GM19025 (cell line): ENCODE results near the gene PDK2.
A peak's percentile ranks its signal among the peaks of the same experiment; 100 is the strongest.

ENCODE experiments used
- ATAC-seq: cut with Tn5 transposase; IDR thresholded peaks from one replicate; pipeline ENCODE4 v1.9.1; 2021; ENCODE audit warnings: mild to moderate bottlenecking, low read depth, moderate library complexity; ENCODE audit not compliant: unreplicated experiment

PDK2 gene

GRCh38 chr17:50146927-50147665, 51.9 kb downstream of the PDK2 start:
- ATAC-seq = no peak

GRCh38 chr17:50147841-50148225, 52.7 kb downstream of the PDK2 start:
- no peak for ATAC-seq

DNA sequence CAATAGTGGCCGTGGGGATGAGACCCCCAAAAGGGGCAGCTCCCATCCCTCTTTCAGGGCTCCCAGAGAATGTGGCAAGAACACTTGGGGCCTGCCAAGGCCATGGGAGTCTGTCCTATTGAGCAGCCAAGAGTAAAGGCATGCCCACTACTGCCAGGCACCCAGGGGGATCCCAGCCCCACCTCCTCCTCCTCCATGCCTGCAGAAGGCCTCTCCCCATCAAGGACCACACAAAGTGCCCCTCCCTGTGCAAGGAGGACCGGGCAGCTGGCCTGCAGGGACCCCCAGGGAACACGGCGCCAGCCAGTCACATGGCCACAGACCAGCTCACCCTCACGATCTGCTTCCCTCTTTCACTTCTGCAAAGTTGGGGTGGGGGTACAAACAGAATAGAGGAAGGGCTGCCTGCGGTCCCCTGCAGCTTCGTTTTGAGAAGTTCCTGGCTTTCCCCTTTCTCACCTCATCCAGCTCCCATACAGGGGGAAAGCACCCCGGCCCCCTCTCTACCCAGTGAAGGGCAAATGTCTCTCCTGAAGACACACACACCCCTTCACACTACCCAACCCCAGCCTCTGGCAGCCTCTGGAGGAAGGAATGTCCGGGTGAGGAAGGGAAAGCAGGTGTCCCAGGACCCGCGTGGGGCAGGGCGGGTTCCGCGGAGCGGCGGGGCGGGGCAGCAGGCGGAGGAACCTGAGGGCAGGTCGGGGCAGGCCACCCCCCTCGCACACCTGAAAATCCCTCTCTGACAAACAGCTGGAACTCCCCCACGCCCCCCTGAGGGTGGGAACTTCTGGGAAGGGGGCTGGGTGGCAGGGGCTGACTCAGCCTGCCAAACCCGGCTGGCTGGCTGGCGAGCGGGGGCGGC, 53.3 kb downstream of the PDK2 start:
- peak; percentile 36 for ATAC-seq

DNA sequence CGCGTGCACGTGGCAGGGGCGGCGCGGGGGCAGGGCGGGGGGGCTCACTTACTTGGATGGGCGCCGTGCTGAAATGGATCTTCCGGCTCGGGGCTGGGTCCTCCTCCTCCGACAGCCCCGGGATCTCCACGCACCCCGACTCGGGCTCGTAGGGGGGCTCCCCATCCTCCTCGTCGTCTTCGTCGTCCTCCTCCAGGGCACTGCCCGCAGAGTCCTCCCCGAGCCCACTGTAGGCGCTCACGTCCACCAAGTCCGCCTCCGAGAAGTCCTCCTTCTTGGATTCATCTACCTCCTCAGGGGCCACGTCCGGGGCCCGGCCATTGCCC, 53.9 kb downstream of the PDK2 start:
- ATAC-seq = no peak

DNA sequence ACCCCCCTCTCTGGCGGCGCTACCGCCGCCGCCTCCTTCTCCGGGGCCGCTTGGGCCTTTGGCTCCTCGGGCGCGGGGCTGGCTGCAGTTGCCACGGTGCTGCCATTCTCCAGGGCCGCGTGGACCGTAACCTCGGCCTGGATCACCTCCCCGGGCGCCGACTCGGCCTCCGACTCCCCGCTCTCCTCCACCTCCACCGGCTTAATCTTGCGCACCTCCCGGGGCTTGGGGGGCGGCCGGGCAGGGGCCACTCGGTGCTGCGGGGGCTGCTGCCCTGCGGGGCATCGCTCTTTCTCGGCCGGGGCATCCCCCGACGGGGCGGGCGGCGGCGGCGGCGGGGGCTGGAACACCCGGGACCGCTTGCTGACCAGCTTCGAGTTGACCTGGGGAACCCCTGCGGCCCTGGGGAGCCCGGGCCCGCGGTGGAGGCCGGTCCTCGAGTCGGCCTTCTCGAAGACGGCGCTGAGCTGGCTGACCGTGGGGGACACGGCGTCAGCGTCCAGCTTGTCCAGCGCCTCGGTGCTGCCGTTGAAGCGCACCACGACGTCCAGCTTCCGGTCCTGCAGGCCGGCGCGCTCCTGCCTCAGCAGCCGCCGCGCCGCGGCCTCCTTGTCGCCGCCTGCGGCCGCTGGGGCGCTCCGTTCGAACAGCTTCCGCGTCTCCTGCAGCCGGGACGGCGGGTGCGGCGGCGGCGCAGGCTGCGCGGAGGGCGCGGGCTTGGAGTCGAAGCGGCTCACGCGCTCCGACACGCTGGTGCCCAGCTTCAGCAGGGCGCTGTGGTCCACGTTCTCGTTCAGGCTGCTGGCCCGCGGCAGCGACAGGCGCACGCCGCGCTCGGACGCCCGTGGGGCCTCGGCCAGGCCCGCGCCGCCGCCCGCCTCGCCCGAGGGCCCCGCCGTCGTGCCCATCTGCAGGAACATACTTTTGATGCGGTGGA, 54.5 kb downstream of the PDK2 start:
- no peak for ATAC-seq

DNA sequence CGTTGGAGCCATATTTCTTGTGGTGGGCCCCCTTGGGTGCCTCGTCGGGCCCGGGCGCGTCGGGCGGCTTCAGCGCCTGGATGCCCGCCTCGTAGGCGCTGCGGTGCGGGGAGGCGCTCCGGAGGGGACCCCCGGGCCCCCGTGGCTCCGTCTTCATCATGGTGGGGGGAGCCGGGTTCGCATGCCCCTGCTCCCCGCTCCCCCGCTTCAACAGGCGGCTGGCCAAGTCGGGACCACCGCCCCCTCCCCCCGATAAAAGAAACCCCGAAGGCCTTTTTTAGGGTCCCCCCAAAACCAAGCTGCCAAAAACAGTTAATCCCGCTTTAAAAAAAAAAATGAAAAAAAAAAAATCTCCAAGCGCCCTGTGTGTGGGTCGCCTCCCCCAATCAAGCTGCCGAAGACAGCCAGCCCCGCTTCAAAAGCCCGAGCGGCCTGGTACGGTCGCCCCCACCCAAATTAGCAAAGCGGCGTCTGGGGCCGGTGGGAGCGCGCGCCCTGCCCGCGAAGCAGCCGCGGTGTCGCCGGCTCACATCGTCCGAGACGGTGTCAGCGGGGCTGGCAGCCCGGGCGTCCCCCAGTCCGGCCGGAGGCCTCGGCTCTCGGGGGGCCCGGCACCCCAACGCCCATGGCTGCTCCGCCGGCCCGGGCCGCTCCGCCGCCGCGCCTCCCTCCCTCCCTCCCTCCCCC, 55.3 kb downstream of the PDK2 start, which contains the start of gene PPP1R9B:
TSS of gene PPP1R9B (minus strand) at position 324 of the 687 bp plus-strand sequence. CDS start at position 160, 164 bp downstream.
- peak; percentile 1 for ATAC-seq

- ATAC-seq = peak; percentile 37
Measured at GRCh38 chr17:50151041-50151936, 56.1 kb downstream of the PDK2 start.

DNA sequence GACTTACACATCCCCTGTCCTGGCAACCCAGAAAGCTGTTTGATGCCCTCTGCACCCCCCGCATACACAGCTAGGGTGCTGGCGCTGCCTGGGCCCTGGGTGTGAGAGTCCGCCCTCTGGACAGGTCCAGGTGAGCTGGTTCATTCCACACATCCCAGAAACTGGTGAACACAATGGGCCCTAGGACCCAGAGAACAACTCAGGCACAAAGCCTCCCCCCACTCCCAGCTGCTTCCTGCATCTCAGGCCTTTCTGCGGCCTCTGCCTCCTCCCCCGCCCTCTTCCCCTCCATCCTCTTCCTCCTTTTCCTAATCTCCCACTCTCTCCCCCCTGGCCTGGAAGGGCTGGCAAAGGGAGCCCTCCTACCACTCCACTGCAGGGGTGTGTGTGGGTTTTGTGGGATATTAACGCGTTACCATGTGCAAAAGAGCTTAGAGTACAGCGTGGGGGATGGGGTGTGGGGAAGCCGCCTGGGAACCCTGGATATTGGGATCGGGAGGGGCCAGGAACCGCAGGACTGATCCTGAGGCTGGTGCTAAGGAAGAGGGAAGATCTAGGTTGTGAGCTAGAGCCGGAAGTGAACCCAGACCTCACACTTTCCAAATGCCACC, 56.9 kb downstream of the PDK2 start:
- no peak for ATAC-seq

- no peak for ATAC-seq
Measured at GRCh38 chr17:50152736-50153135, 57.6 kb downstream of the PDK2 start.

GRCh38 chr17:50153650-50154575, 58.8 kb downstream of the PDK2 start:
- ATAC-seq = no peak

GRCh38 chr17:50154604-50155003, 59.5 kb downstream of the PDK2 start:
- ATAC-seq = no peak

DNA sequence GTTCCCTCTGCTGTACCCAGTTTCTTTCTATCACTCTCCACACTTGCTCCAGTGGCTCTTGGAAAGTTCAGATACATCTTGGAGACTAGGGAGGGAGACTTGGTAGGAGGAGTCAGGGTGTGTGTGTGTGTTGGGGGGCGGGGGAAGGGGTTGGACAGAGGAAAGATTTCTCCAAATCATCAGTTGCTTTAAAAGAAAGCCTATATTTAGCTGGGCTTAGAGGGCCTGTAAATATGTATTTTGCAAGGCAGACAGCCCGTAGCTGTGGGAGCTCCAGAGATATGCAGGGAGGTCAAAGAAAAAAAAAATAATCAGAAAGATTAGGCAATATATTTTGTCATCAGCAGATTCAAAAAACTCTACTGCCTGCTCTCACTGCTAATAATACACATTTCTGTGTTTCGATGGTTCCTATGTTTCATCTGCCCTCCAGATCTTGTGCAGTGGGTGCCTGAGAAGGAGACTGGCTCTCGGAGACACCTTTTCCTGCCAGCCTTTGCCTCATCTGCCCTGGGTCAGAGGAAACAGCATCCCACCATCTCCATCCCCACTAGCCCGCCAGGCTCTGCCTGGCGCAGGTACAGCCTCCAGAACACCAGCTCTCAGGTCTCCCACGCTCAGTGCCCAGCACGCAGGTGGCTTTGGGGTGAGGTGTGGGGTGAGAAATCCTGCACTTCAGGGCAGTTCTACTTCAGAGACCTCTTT, 60.1 kb downstream of the PDK2 start:
- ATAC-seq = no peak

DNA sequence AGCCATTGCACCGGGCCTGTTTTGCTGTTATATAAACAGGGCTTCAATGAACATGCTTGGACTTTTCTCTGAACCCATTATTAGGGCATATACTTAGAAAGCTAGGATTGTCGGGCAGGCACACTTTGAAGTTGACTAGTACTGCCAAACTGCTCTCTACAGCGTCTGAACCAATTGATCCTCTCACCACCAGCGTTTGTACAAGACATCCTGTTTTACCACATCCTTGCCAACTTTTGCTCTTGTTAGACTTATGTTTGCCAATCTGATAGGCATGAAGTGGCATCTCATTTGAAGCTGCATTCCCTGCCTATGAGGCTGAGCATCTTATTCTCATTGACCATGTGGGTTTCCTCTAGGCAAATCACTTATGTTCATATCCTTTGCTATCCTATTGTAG, 62.7 kb downstream of the PDK2 start:
- ATAC-seq = no peak

DNA sequence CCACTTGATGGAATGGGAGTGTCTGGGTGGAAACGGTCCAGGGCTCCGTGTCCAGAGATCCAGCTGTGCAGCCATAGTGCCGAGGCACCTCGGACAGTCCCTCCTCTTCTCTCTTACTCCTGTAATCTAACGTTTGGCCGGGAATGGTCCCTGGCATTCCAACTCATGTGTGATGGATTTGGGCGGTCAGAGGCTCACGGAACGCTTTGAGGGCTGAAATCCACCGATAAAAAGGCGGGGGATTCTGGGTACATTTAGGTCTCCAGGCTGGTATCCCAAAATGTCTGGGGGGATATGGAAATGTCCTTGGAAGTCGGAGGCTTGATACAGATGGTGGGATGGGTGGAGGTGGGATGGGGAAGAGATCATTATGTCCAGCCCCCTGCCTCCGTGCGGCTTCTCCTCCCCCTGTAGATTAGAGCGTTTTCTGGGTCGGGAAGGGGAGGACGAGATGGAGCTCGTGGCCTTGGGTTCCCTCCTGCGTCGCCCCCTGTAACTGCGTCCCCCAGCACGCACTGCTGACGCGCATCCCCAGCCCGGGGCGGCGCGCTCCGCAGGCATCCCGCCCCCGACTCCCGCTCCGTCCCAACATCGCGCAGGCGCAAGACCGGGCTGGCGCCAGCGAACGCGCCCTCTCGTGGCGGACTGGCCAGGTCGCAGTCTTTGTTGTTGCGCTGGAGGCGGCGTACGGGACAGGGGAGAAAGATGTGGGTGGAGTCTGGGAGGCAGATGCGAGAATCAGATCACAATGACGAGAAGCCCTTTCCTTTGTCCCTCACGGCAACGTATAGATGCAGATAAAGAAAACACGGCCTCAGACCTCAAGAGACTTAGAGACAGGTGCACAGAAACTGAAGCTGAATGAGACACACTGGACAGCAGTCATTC, 66.1 kb downstream of the PDK2 start:
- ATAC-seq = peak; percentile 84
